T-helper 9 cell (primary cell): ENCODE measurements around the gene MON2.
"Not testable (repeated sequence)": the region's sequence is repeated elsewhere in the genome, so short reads cannot be mapped to it uniquely, and the experiment has no call there.

Experiments used
- DNase-seq: peaks from one replicate; pipeline ENCODE4 v3.0.0-alpha.2; 2020

MON2 gene

GRCh38 chr12:62471734-62472133 lies 5.1 kb downstream of the MON2 start:
- no peak for DNase-seq

- DNase-seq, result no peak
These were observed 5.8 kb downstream of the MON2 start for GRCh38 chr12:62472472-62472871.

GRCh38 chr12:62481843-62482540 lies 15.4 kb downstream of the MON2 start:
- no peak for DNase-seq

- no peak for DNase-seq
These were observed 16.1 kb downstream of the MON2 start for GRCh38 chr12:62482769-62483168.

- no peak for DNase-seq
These were observed 17.6 kb downstream of the MON2 start for GRCh38 chr12:62484233-62484632.

- DNase-seq, result no peak
These were observed 39.2 kb downstream of the MON2 start for GRCh38 chr12:62505786-62506185.

- DNase-seq, result no peak
These were observed 46.3 kb downstream of the MON2 start for GRCh38 chr12:62512901-62513300.

GRCh38 chr12:62514080-62514479 lies 47.5 kb downstream of the MON2 start:
- DNase-seq, result not testable (repeated sequence)

GRCh38 chr12:62516927-62517326 lies 50.3 kb downstream of the MON2 start:
- DNase-seq, result no peak

- no peak for DNase-seq
These were observed 51.3 kb downstream of the MON2 start for GRCh38 chr12:62517887-62518286.

GRCh38 chr12:62519043-62519442 lies 52.4 kb downstream of the MON2 start:
- no peak for DNase-seq

GRCh38 chr12:62520361-62520760 lies 53.7 kb downstream of the MON2 start:
- no peak for DNase-seq

- no peak for DNase-seq
These were observed 56.4 kb downstream of the MON2 start for GRCh38 chr12:62522984-62523383.

GRCh38 chr12:62523619-62524018 lies 57.0 kb downstream of the MON2 start:
- no peak for DNase-seq

- DNase-seq, result no peak
These were observed 58.6 kb downstream of the MON2 start for GRCh38 chr12:62525271-62525670.

GRCh38 chr12:62530596-62530995 lies 64.0 kb downstream of the MON2 start:
- DNase-seq, result no peak

GRCh38 chr12:62532333-62532732 lies 65.7 kb downstream of the MON2 start:
- DNase-seq, result no peak

- no peak for DNase-seq
These were observed 66.6 kb downstream of the MON2 start for GRCh38 chr12:62533087-62533754.

- no peak for DNase-seq
These were observed 67.1 kb downstream of the MON2 start for GRCh38 chr12:62533755-62534107.

- no peak for DNase-seq
These were observed 69.9 kb downstream of the MON2 start for GRCh38 chr12:62536546-62536945.

GRCh38 chr12:62537551-62537950 lies 70.9 kb downstream of the MON2 start:
- no peak for DNase-seq

- DNase-seq, result no peak
These were observed 73.7 kb downstream of the MON2 start for GRCh38 chr12:62540354-62540753.

- DNase-seq, result no peak
These were observed 76.2 kb downstream of the MON2 start for GRCh38 chr12:62542814-62543213.

- no peak for DNase-seq
These were observed 76.7 kb downstream of the MON2 start for GRCh38 chr12:62543324-62543723.

GRCh38 chr12:62543741-62544140 lies 77.1 kb downstream of the MON2 start:
- no peak for DNase-seq
